ENCODE measurements around the gene LAMA2. TPM values are rescaled to one million over a fixed set of nuclear protein-coding genes. Genes with fewer than 3 reads are reported as not detected.
A peak's percentile ranks its signal among the peaks of the same experiment; 100 is the strongest.

LAMA2 gene
- total and polyA plus RNA-seq, 2 donors (not counting 3 experiments of a cell fraction or from before 2014, with no cell fraction given), result 0.51 to 0.75 TPM

DNA sequence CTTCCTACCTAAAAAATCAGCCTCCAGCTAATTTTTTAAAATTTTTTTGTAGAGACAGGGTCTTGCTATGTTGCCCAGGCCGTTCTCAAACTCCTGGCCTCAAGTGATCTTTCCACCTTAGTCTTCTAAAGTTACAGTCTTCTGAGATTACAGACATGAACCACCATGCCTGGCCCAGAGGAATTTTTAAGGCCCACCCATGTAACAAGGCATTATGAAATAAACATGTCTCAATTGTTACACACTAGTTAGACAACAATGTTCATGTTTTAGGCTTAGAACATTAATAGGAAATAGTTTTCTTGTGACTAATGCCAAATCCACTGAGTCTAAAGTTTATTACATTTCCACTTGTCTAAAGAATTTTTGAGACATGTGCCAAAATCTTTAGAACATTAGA, 221.2 kb downstream of the LAMA2 start:
- TF ChIP-seq FOS (IDR thresholded peaks at IDR 0.05; ENCODE audit: borderline replicate concordance, insufficient read depth, low read length), result peak; percentile 18
- TF ChIP-seq GATA2 (IDR thresholded peaks at IDR 0.05; ENCODE audit: insufficient read depth, insufficient read length, low read depth, low read length), result no peak
- TF ChIP-seq MYC (IDR thresholded peaks at IDR 0.05; ENCODE audit: low read depth, low read length), result no peak
- Histone ChIP-seq H3K9ac (replicated peaks; ENCODE audit: extremely low read depth, insufficient read depth, low read length) (no peak overlapping the region), H3K4me3 (replicated peaks in 1 of 3; ENCODE audit: insufficient read depth in 1 of 3, low read depth in 1 of 3, low read length in 3 of 3) (no peak overlapping the region), H3K9me3 (replicated peaks; ENCODE audit: control insufficient read depth, insufficient read depth, low read length) (no peaks in the 10 kb centered on the region), H3K4me2 (ENCODE audit: insufficient read depth, low read length) (no peak overlapping the region), H3K27ac (ENCODE audit: insufficient read depth, low read depth, low read length) (peak overlapping the region; percentile 47), H3K4me1 (ENCODE audit: control insufficient read depth, extremely low read depth, insufficient read depth, low read length) (peaks cover 7% of the 10 kb centered on the region), H3K36me3 (ENCODE audit: control insufficient read depth in 2 of 2, extremely low read depth in 1 of 2, insufficient read depth in 2 of 2, low read length in 2 of 2) (no peaks in the 10 kb centered on the region), H3K79me2 (ENCODE audit: control insufficient read depth, insufficient read depth, low read length) (no peaks in the 10 kb centered on the region), H2AFZ (ENCODE audit: low read depth, low read length) (no peak overlapping the region), H3K27me3 (ENCODE audit: control insufficient read depth in 2 of 2, insufficient read depth in 2 of 2, low read length in 2 of 2) (no peaks in the 10 kb centered on the region), H3K9me1 (replicated peaks; ENCODE audit: control insufficient read depth, extremely low read depth, insufficient read depth, low read length) (no peaks in the 10 kb centered on the region), H4K20me1 (replicated peaks; ENCODE audit: control insufficient read depth, extremely low read depth, insufficient read depth, low read length) (no peaks in the 10 kb centered on the region)
- FAIRE-seq, result peak; percentile 4
- intact Hi-C loops (cut with micrococcal nuclease) (loop anchor here (1.0 kb wide), 1 partner anchor 30 kb away; no protein-coding TSS in a partner anchor), dilution Hi-C loops (cut with MboI; ENCODE audit: extremely low pct_ligation_motif_present, low sequenced_read_pairs) (no loop called here)
- no peak for DNase-seq (ENCODE audit: low read depth, low spot score)
- CTCF ChIA-PET, result interaction anchor here (0.9 to 1.2 kb wide), 4 partner anchors 8 to 30 kb away, joined by 3 to 5 read pairs (median 4); no protein-coding TSS in a partner anchor
- no TSS peak for BruUV-seq (replicated peaks)
- POLR2A ChIA-PET, result no interaction called here

DNA sequence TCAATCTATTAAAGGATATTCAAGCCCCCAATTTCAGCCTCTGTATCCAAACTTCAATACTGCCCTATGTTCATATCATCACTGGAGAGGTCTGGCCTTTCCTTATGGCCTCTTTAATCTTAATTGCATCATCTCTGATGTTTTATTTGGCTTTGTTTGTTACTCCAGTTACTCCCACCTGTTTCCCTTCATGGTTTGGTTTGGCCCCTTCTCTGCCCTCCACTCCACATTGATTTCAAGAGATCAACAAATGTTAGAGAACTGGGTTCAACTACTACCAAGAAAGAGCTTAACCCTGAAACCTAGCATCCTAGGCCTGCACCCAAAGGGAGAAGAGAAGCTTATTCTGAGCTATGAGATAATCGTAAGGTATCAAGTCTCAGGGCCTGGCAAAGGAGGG, 221.6 kb downstream of the LAMA2 start:
- intact Hi-C loops (cut with micrococcal nuclease), result loop anchor here (1.0 kb wide), 1 partner anchor 30 kb away; no protein-coding TSS in a partner anchor
- DNase-seq (ENCODE audit: low read depth, low spot score) (peak; percentile 43), FAIRE-seq (no peak)
- no peaks in the 10 kb centered on the region for H3K27me3 ChIP-seq (ENCODE audit: control insufficient read depth in 2 of 2, insufficient read depth in 2 of 2, low read length in 2 of 2)
- TF ChIP-seq FOS (IDR thresholded peaks at IDR 0.05; ENCODE audit: borderline replicate concordance, insufficient read depth, low read length) (no peak), EZH2 (IDR thresholded peaks at IDR 0.05; ENCODE audit: borderline replicate concordance, low read depth, low read length, severe bottlenecking) (no peak), GATA2 (IDR thresholded peaks at IDR 0.05; ENCODE audit: insufficient read depth, insufficient read length, low read depth, low read length) (no peak)
- CTCF ChIA-PET, result interaction anchor here (0.9 to 1.4 kb wide), 5 partner anchors 8 to 29 kb away, joined by 3 to 5 read pairs (median 4); no protein-coding TSS in a partner anchor
- H3K9ac ChIP-seq (replicated peaks; ENCODE audit: extremely low read depth, insufficient read depth, low read length), result no peak overlapping the region
- POLR2A ChIA-PET, result no interaction called here
- no peaks in the 10 kb centered on the region for H3K9me3 ChIP-seq (replicated peaks; ENCODE audit: control insufficient read depth, insufficient read depth, low read length)
- no peaks in the 10 kb centered on the region for H3K9me1 ChIP-seq (replicated peaks; ENCODE audit: control insufficient read depth, extremely low read depth, insufficient read depth, low read length)
- H3K79me2 ChIP-seq (ENCODE audit: control insufficient read depth, insufficient read depth, low read length), result no peaks in the 10 kb centered on the region
- H4K20me1 ChIP-seq (replicated peaks; ENCODE audit: control insufficient read depth, extremely low read depth, insufficient read depth, low read length), result no peaks in the 10 kb centered on the region
- no peak overlapping the region for H3K4me2 ChIP-seq (ENCODE audit: insufficient read depth, low read length)
- no peaks in the 10 kb centered on the region for H3K36me3 ChIP-seq (ENCODE audit: control insufficient read depth in 2 of 2, extremely low read depth in 1 of 2, insufficient read depth in 2 of 2, low read length in 2 of 2)
- H2AFZ ChIP-seq (ENCODE audit: low read depth, low read length), result no peak overlapping the region
- H3K4me1 ChIP-seq (ENCODE audit: control insufficient read depth, extremely low read depth, insufficient read depth, low read length), result peaks cover 7% of the 10 kb centered on the region
- no TSS peak for BruUV-seq (replicated peaks)
- dilution Hi-C loops (cut with MboI; ENCODE audit: extremely low pct_ligation_motif_present, low sequenced_read_pairs), result no loop called here
- no peak overlapping the region for H3K27ac ChIP-seq (ENCODE audit: insufficient read depth, low read depth, low read length)
- no peak overlapping the region for H3K4me3 ChIP-seq (replicated peaks in 1 of 3; ENCODE audit: insufficient read depth in 1 of 3, low read depth in 1 of 3, low read length in 3 of 3)

Data from endothelial cell of umbilical vein (primary cell).